PC-3 (cell line): ENCODE results near the gene POLL.

Experiments used
- CTCF ChIP-seq: fragments of 300-600 bp; sonication (generic); conservative IDR thresholded peaks from 2 replicates; pipeline ENCODE4 v1.5.1; 2017; ENCODE audit warnings: antibody characterized with exemption, low read depth, mild to moderate bottlenecking, low read length
- EZH2 ChIP-seq: fragments of 300-600 bp; sonication (generic); IDR thresholded peaks from one replicate; pipeline ENCODE4 v1.6.1; 2017; ENCODE audit warnings: antibody characterized with exemption, mild to moderate bottlenecking, low read length; ENCODE audit not compliant: unreplicated experiment

GRCh38 chr10:101623528-101623927 is 35.5 kb upstream of the POLL start:
- TF ChIP-seq CTCF = no peak
- TF ChIP-seq EZH2 = no peak
